Non-pigmented ciliary epithelial cell (primary cell): ENCODE results near the gene OR1J1.

ENCODE experiments used
- DNase-seq: peaks from one replicate; pipeline ENCODE4 v3.0.0-alpha.2; 2010; ENCODE audit warnings: low read depth

OR1J1 gene

DNA sequence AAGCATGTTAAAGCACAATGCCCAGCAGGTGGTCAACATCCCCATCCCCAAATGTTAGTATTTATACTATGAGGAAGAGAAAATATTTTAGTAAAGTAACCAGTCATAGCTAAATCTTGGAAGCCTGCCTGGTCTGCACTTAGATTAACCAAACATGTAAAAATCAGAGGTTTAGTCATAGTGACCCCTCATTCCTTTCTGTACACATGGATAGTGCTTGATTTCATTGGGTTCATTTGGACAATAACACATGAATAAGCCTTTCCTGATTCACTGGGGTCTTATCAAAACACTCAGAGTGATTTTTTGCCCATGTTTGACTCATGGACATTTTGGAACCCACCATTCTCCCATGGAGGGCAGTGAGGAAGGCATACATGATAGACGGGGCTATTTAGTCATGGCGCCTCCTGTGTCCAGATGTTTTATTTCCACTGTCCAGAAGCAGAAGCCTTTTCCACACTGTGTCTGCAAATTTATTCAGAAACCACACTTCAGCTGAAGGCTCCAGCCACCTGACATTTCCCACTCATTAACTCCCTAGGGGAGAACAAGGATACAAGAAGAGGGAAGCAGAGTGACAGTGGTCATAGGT lies 32.5 kb downstream of the OR1J1 start:
- DNase-seq, result peak; percentile 76

DNA sequence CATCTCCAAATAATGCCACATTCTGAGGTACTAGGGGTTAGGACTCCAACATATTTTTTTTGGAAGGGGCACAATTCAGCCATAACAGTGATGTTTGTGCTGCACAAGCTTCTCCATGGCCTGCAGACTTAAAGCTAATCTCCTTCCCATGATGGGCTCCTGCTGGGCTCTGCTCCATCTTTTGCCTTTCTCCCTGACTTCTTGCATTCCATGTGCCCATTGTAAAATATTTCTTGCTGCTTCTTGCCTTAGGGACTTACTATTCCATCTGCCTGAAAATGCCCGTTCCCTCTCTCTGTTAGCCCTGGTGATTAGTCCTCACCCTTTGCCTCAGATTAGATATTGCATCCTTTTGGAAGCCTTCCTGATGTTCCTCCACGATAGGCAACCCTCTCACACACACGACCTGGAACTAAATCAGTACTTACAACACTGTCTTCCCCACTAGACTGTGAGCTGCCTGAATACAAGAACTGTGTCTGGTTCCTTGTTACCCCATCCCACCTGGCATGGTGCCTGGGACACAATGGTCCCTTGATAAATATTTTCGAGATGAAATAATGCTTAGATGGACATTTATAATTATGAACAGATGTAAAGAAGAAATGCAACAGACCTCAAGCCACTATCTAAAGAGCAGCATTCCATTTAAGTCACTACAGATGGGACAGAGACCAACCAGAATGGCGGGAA lies 33.5 kb downstream of the OR1J1 start:
- peak; percentile 46 for DNase-seq

DNA sequence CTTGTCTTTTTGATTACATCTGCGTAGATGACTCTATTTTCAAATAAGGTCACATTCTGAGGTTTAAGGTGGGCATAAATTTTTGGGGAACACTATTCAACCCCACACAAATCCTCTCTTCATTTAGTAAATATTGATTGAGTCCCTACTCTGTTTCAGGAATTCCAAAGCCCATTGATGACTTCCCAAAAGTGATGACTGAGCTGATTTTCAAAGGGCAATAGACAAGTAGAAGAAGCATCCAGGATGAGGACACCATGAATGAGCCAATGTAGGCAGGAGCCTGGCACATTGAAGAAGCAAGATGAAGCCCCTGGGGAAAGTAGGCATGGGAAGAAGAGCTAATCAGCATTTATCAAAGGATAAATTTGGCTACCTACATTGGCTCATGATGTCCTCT lies 35.2 kb downstream of the OR1J1 start:
- no peak for DNase-seq
